IMR-90 (cell line): ENCODE results near the gene KCNJ6. TPM values are rescaled to one million over a fixed set of nuclear protein-coding genes. Genes with fewer than 3 reads are reported as not detected.

Experiments used
- ATAC-seq: fragments of 200-7000 bp; cut with Tn5 transposase; 2 replicates; pipeline ENCODE4 v1.9.1; 2020; ENCODE audit warnings: low read depth, mild to moderate bottlenecking, moderate library complexity
- BruUV-seq: library from RNA; stranded (reverse); fragments of 400-500 nt; replicated peaks from 2 replicates; lab custom pipeline; 2021; lab: Mats Ljungman, UMichigan
- CTCF ChIA-PET: fragments of 300-600 bp; formaldehyde crosslinking; extraction: SDS; loops from one replicate; lab custom pipeline; 2021; ENCODE audit warnings: antibody characterized with exemption; lab: Yijun Ruan, JAX
- POLR2A ChIA-PET: fragments of 300-600 bp; sonication (Branson Sonifier 250); formaldehyde crosslinking; loops from one replicate; lab custom pipeline; 2022; ENCODE audit warnings: antibody characterized with exemption; ENCODE audit not compliant: unreplicated experiment; lab: Charles Lee
- DNase-seq: peaks from one replicate; pipeline ENCODE4 v3.0.0; 2013
- H2AFZ ChIP-seq: replicated peaks from 2 replicates; pipeline ENCODE3; 2013; ENCODE audit warnings: low read length, mild to moderate bottlenecking; ENCODE audit not compliant: poor library complexity
- H2AK5ac ChIP-seq: 2 replicates; pipeline ENCODE4 v1.6.1; 2013; ENCODE audit warnings: low read depth, low read length, inconsistent platforms
- H2AK9ac ChIP-seq: replicated peaks from 2 replicates; pipeline ENCODE3; 2013; ENCODE audit warnings: mild to moderate bottlenecking, low read depth, low read length, moderate library complexity; ENCODE audit not compliant: poor library complexity
- H2BK120ac ChIP-seq: 2 replicates; pipeline ENCODE4 v1.6.1; 2013; ENCODE audit warnings: low read depth, low read length, inconsistent platforms
- H2BK15ac ChIP-seq: 3 replicates; pipeline ENCODE4 v1.6.1; 2013; ENCODE audit warnings: low read depth, low read length, inconsistent platforms
- H2BK20ac ChIP-seq: 2 replicates; pipeline ENCODE4 v1.6.1; 2013; ENCODE audit warnings: low read depth, mild to moderate bottlenecking, inconsistent platforms, low read length, moderate library complexity
- H2BK5ac ChIP-seq: 2 replicates; pipeline ENCODE4 v1.6.1; 2013; ENCODE audit warnings: mild to moderate bottlenecking, low read depth, low read length, inconsistent platforms; ENCODE audit not compliant: poor library complexity, severe bottlenecking
- H3K14ac ChIP-seq: replicated peaks from 2 replicates; pipeline ENCODE4 v1.6.1; 2013; ENCODE audit warnings: low read depth, low read length, inconsistent platforms
- H3K18ac ChIP-seq: 2 replicates; pipeline ENCODE4 v1.6.1; 2013; ENCODE audit warnings: low read depth, low read length, control low read depth
- H3K23ac ChIP-seq: 2 replicates; pipeline ENCODE4 v1.6.1; 2013; ENCODE audit warnings: low read depth, low read length, inconsistent platforms
- H3K27ac ChIP-seq: 2 replicates; pipeline ENCODE4 v1.5.1; 2013; ENCODE audit warnings: mild to moderate bottlenecking, control low read depth, low read length; ENCODE audit not compliant: insufficient read depth
- H3K27me3 ChIP-seq: 2 replicates; pipeline ENCODE4 v1.6.1; 2013; ENCODE audit warnings: low read length; ENCODE audit not compliant: control insufficient read depth, insufficient read depth
- H3K36me3 ChIP-seq: 2 replicates; pipeline ENCODE4 v1.6.1; 2013; ENCODE audit warnings: low read length, mixed read lengths; ENCODE audit not compliant: control insufficient read depth, insufficient read depth
- H3K4ac ChIP-seq: 2 replicates; pipeline ENCODE4 v1.6.1; 2013; ENCODE audit warnings: low read depth, low read length, inconsistent platforms
- H3K4me1 ChIP-seq: 2 replicates; pipeline ENCODE4 v1.6.1; 2013; ENCODE audit warnings: low read length, mixed read lengths; ENCODE audit not compliant: control insufficient read depth, insufficient read depth
- H3K4me2 ChIP-seq: 2 replicates; pipeline ENCODE4 v1.6.1; 2013; ENCODE audit warnings: low read depth, mild to moderate bottlenecking, control low read depth, low read length, moderate library complexity
- H3K4me3 ChIP-seq: 2 replicates; pipeline ENCODE4 v1.5.1; 2013; ENCODE audit warnings: low read depth, mild to moderate bottlenecking, control low read depth, low read length, moderate library complexity; ENCODE audit not compliant: insufficient read depth
- H3K56ac ChIP-seq: 2 replicates; pipeline ENCODE4 v1.6.1; 2013; ENCODE audit warnings: low read length, inconsistent platforms; ENCODE audit not compliant: insufficient read depth; ENCODE audit errors: extremely low read depth
- H3K79me1 ChIP-seq, 2 experiments: 2 replicates each; pipeline ENCODE4 v1.6.1; 2013; ENCODE audit warnings: low read length in 2 of 2, inconsistent platforms in 1 of 2, low read depth in 1 of 2
- H3K9ac ChIP-seq: 2 replicates; pipeline ENCODE4 v1.6.1; 2013; ENCODE audit warnings: low read depth, low read length, control low read depth
- H3K9me1 ChIP-seq: 2 replicates; pipeline ENCODE4 v1.6.1; 2013; ENCODE audit warnings: low read length, inconsistent platforms; ENCODE audit not compliant: insufficient read depth
- H3K9me3 ChIP-seq: 2 replicates; pipeline ENCODE4 v1.6.1; 2013; ENCODE audit warnings: low read length; ENCODE audit not compliant: control insufficient read depth, insufficient read depth
- H4K20me1 ChIP-seq: 2 replicates; pipeline ENCODE4 v1.6.1; 2013; ENCODE audit warnings: low read length, inconsistent platforms; ENCODE audit not compliant: insufficient read depth
- H4K5ac ChIP-seq: 2 replicates; pipeline ENCODE4 v1.6.1; 2013; ENCODE audit warnings: mild to moderate bottlenecking, low read depth, low read length, control low read depth
- H4K8ac ChIP-seq, 2 experiments: 2 replicates each; pipeline ENCODE4 v1.6.1; 2013; ENCODE audit warnings: low read depth in 2 of 2, low read length in 2 of 2, control low read depth in 1 of 2, inconsistent platforms in 1 of 2
- H4K91ac ChIP-seq: 2 replicates; pipeline ENCODE4 v1.6.1; 2013; ENCODE audit warnings: low read depth, low read length, inconsistent platforms; ENCODE audit not compliant: insufficient read depth
- BHLHE40 ChIP-seq: fragments of 150-350 bp; IDR thresholded peaks from 2 replicates; pipeline ENCODE4 v1.6.1; 2016; ENCODE audit warnings: mild to moderate bottlenecking, low read depth, low read length
- CEBPB ChIP-seq: IDR thresholded peaks from 2 replicates; pipeline ENCODE4 v1.6.1; 2012; ENCODE audit warnings: low read depth, low read length, improper control_type of control experiment
- CHD1 ChIP-seq: IDR thresholded peaks from 2 replicates; pipeline ENCODE4 v1.6.1; 2012; ENCODE audit warnings: low read depth, low read length, improper control_type of control experiment
- CTCF ChIP-seq: conservative IDR thresholded peaks from 2 replicates; pipeline ENCODE4 v1.5.1; 2012; ENCODE audit warnings: mild to moderate bottlenecking, low read depth, low read length, improper control_type of control experiment
- ELK1 ChIP-seq: fragments of 150-350 bp; IDR thresholded peaks from 2 replicates; pipeline ENCODE4 v1.6.1; 2016; ENCODE audit warnings: low read depth, mild to moderate bottlenecking, low read length, moderate library complexity, borderline replicate concordance
- FOS ChIP-seq: fragments of 150-350 bp; IDR thresholded peaks from 2 replicates; pipeline ENCODE4 v1.6.1; 2016; ENCODE audit warnings: low read depth, low read length
- MAFK ChIP-seq: IDR thresholded peaks from 2 replicates; pipeline ENCODE4 v1.6.1; 2012; ENCODE audit warnings: low read depth, low read length, improper control_type of control experiment
- MAZ ChIP-seq: IDR thresholded peaks from 2 replicates; pipeline ENCODE4 v1.6.1; 2012; ENCODE audit warnings: low read depth, mild to moderate bottlenecking, low read length, improper control_type of control experiment, moderate library complexity, borderline replicate concordance
- MXI1 ChIP-seq: IDR thresholded peaks from 2 replicates; pipeline ENCODE4 v1.6.1; 2012; ENCODE audit warnings: low read depth, mild to moderate bottlenecking, low read length, moderate library complexity, borderline replicate concordance
- NFE2L2 ChIP-seq: fragments of 150-350 bp; IDR thresholded peaks from 2 replicates; pipeline ENCODE4 v1.6.1; 2016; ENCODE audit warnings: low read depth, mild to moderate bottlenecking, low read length
- POLR2A ChIP-seq: IDR thresholded peaks from 2 replicates; pipeline ENCODE4 v1.6.1; 2012; ENCODE audit warnings: mild to moderate bottlenecking, low read depth, low read length
- RAD21 ChIP-seq: IDR thresholded peaks from 2 replicates; pipeline ENCODE4 v1.6.1; 2012; ENCODE audit warnings: low read length, improper control_type of control experiment
- RCOR1 ChIP-seq: IDR thresholded peaks from 2 replicates; pipeline ENCODE4 v1.6.1; 2012; ENCODE audit warnings: mild to moderate bottlenecking, low read length, improper control_type of control experiment; ENCODE audit not compliant: insufficient replicate concordance
- RFX5 ChIP-seq: IDR thresholded peaks from 2 replicates; pipeline ENCODE4 v1.8.0; 2012; ENCODE audit warnings: low read depth, mild to moderate bottlenecking, low read length, moderate library complexity
- SMC3 ChIP-seq: fragments of 150-350 bp; IDR thresholded peaks from 2 replicates; pipeline ENCODE4 v1.6.1; 2016; ENCODE audit warnings: low read depth, mild to moderate bottlenecking, antibody characterized with exemption, low read length, moderate library complexity
- dilution Hi-C: fragments of 300-500 bp; cut with HindIII; formaldehyde crosslinking; loops from one replicate; pipeline ENCODE4 v1.14.3; 2018; ENCODE audit warnings: low sequenced_read_pairs; ENCODE audit not compliant: unreplicated experiment
- in situ Hi-C: fragments of 300-500 bp; cut with MboI; formaldehyde crosslinking; loops from 3 replicates; pipeline ENCODE4 v1.14.3; 2019; ENCODE audit warnings: low sequenced_read_pairs, inconsistent platforms, mixed read lengths
- intact Hi-C: fragments of 100-400 bp; cut with micrococcal nuclease; formaldehyde crosslinking; loops from 2 replicates; pipeline ENCODE4 v1.10.0; 2022
- polyA plus RNA-seq, 3 experiments: library from polyadenylated mRNA; depleted of rRNA; stranded (reverse); fragments of >200 nt; gene quantifications; 2 replicates each; pipeline ENCODE4 v1.2.3, GENCODE V29; 2012; ENCODE audit warnings: low replicate concordance in 1 of 3
- total RNA-seq: library from RNA; depleted of rRNA; stranded (reverse); fragments of >200 nt; gene quantifications from 2 replicates; pipeline ENCODE4 v1.2.3, GENCODE V29; 2012
- TF ChIP-seq, protein P1 (sequence below): fragments of 150-350 bp; IDR thresholded peaks from 2 replicates; pipeline ENCODE4 v1.6.1; 2017; ENCODE audit warnings: mild to moderate bottlenecking, antibody characterized with exemption, low read length, low read depth

The KCNJ6 gene
- total and polyA plus RNA-seq, 2 of the 4 experiments (the other 2 are of a cell fraction) = under 0.01 to 0.02 TPM

DNA sequence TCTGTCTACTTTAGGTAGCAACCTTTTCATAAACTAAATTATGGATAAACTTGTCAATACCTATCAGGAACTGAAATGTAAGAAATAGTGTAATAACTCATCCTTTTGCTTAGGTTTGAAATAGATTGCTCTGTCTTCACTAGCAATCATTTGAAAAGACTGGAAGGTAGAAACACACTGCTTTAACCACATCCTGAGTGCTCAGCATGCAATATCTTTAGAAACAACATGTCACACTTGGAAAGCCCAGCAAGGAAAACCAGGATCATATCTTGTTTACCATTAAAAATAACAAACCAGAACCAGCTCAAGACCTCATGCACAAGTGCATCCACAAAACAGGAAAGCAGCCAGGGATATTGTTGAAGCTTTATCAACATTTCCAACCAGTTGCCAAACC lies 3.6 kb downstream of the KCNJ6 start:
- no TSS peak for BruUV-seq
- peaks cover 36% of the 10 kb centered on the region for H3K27me3 ChIP-seq
- H4K91ac ChIP-seq = no peak overlapping the region
- ChIA-PET CTCF (no interaction called here), POLR2A (no interaction called here)
- H2BK5ac ChIP-seq = no peak overlapping the region
- no peak overlapping the region for H2AK5ac ChIP-seq
- ATAC-seq (no peak), DNase-seq (no peak)
- H3K14ac ChIP-seq = no peak overlapping the region
- dilution Hi-C loops (no loop called here), in situ Hi-C loops (loop anchor here (10.0 kb wide), 1 partner anchor 198 kb away; no protein-coding TSS in a partner anchor), intact Hi-C loops (no loop called here)
- H3K4me2 ChIP-seq = no peak overlapping the region
- no peak overlapping the region for H3K9ac ChIP-seq
- no peaks in the 10 kb centered on the region; the same call in 1 of the 2 replicates for H4K20me1 ChIP-seq
- no peak overlapping the region for H3K56ac ChIP-seq
- no peak overlapping the region for H4K8ac ChIP-seq
- no peak overlapping the region for H2BK120ac ChIP-seq
- no peak overlapping the region for H3K4me3 ChIP-seq
- no peak for TF ChIP-seq CHD1
- no peak for TF ChIP-seq FOS
- TF ChIP-seq CEBPB = no peak
- TF ChIP-seq SMC3 = no peak
- no peak for TF ChIP-seq MAFK
- no peak for TF ChIP-seq ELK1
- no peak for TF ChIP-seq MAZ
- TF ChIP-seq RFX5 = no peak
- TF ChIP-seq POLR2A = no peak
- TF ChIP-seq RAD21 = no peak
- TF ChIP-seq RCOR1 = no peak
- no peak for TF ChIP-seq MXI1
- no peak for TF ChIP-seq CTCF
- TF ChIP-seq BHLHE40 = no peak
- TF ChIP-seq, protein P1, sequence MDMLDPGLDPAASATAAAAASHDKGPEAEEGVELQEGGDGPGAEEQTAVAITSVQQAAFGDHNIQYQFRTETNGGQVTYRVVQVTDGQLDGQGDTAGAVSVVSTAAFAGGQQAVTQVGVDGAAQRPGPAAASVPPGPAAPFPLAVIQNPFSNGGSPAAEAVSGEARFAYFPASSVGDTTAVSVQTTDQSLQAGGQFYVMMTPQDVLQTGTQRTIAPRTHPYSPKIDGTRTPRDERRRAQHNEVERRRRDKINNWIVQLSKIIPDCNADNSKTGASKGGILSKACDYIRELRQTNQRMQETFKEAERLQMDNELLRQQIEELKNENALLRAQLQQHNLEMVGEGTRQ = no peak
- TF ChIP-seq NFE2L2 = no peak
- H3K18ac ChIP-seq = no peak overlapping the region
- no peak overlapping the region for H3K27ac ChIP-seq
- no peaks in the 10 kb centered on the region for H3K79me1 ChIP-seq
- no peaks in the 10 kb centered on the region for H3K9me1 ChIP-seq
- no peak overlapping the region for H2BK15ac ChIP-seq
- H3K36me3 ChIP-seq = no peaks in the 10 kb centered on the region
- no peak overlapping the region for H3K23ac ChIP-seq
- no peak overlapping the region for H2AFZ ChIP-seq
- H4K5ac ChIP-seq = no peak overlapping the region
- peaks cover 6% of the 10 kb centered on the region for H3K4me1 ChIP-seq
- no peaks in the 10 kb centered on the region for H3K9me3 ChIP-seq
- no peak overlapping the region for H2AK9ac ChIP-seq
- no peak overlapping the region for H3K4ac ChIP-seq
- no peak overlapping the region for H2BK20ac ChIP-seq
